K562 (cell line): ENCODE data around the gene EEF2K. TPM values are rescaled to one million over a fixed set of nuclear protein-coding genes. Genes with fewer than 3 reads are reported as not detected.
A peak's percentile ranks its signal among the peaks of the same experiment; 100 is the strongest.

Source experiments
- BCLAF1 ChIP-seq, 2 experiments: fragments of 450-650 bp in 1 of 2; IDR thresholded peaks; 2 replicates each; pipeline ENCODE4 v1.6.1; 2011 to 2017; ENCODE audit warnings: low read depth in 2 of 2, antibody characterized with exemption in 1 of 2, borderline replicate concordance in 1 of 2, low read length in 1 of 2, mild to moderate bottlenecking in 1 of 2, mixed read lengths in 1 of 2; ENCODE audit not compliant: control insufficient read depth in 1 of 2
- FOXM1 ChIP-seq, 2 experiments: fragments of 450-650 bp in 1 of 2; sonication (generic) in 1 of 2; formaldehyde crosslinking in 1 of 2; IDR thresholded peaks; 2 replicates each; pipeline versions ENCODE4 v1.6.1 to v1.9.0; 2017 to 2022; ENCODE audit warnings: low read depth in 2 of 2, mild to moderate bottlenecking in 2 of 2, missing genetic modification reagents in 1 of 2, moderate library complexity in 1 of 2
- GTF2F1 ChIP-seq: IDR thresholded peaks from 2 replicates; pipeline ENCODE4 v1.6.1; 2011; ENCODE audit warnings: low read depth, low read length, improper control_type of control experiment
- HDAC6 ChIP-seq: IDR thresholded peaks from 2 replicates; pipeline ENCODE4 v1.6.1; 2012; ENCODE audit warnings: low read depth, mild to moderate bottlenecking, control low read depth, inconsistent platforms, low read length, moderate library complexity
- HEY1 ChIP-seq: fragments of 250-450 bp; sonication (Bioruptor Pico); IDR thresholded peaks from 2 replicates; pipeline ENCODE4 v1.5.0; 2020; ENCODE audit warnings: mild to moderate bottlenecking, moderate library complexity, borderline replicate concordance
- HLTF ChIP-seq: fragments of 450-650 bp; IDR thresholded peaks from 2 replicates; pipeline ENCODE4 v1.6.1; 2016
- HMG20B ChIP-seq: fragments of 250-450 bp; sonication (Bioruptor Pico); IDR thresholded peaks from 2 replicates; pipeline ENCODE4 v1.5.0; 2021; ENCODE audit warnings: mild to moderate bottlenecking
- HOXB6 ChIP-seq: fragments of 250-450 bp; sonication (Bioruptor Pico); IDR thresholded peaks from 2 replicates; pipeline ENCODE4 v1.5.1; 2022; ENCODE audit warnings: mild to moderate bottlenecking, borderline replicate concordance
- KDM4B ChIP-seq, 2 experiments: fragments of 450-650 bp in 1 of 2; sonication (generic) in 1 of 2; IDR thresholded peaks; 2 replicates each; pipeline ENCODE4 v1.6.1; 2016 to 2017; ENCODE audit warnings: borderline replicate concordance in 2 of 2, antibody characterized with exemption in 1 of 2, low read depth in 1 of 2, mild to moderate bottlenecking in 1 of 2
- NFIC ChIP-seq: fragments of 450-650 bp; IDR thresholded peaks from 2 replicates; pipeline ENCODE4 v1.6.1; 2017; ENCODE audit warnings: mild to moderate bottlenecking, inconsistent platforms
- NR4A1 ChIP-seq, 2 experiments: fragments of 250-450 bp in 1 of 2; fragments of 450-650 bp in 1 of 2; sonication (Bioruptor Pico) in 1 of 2; IDR thresholded peaks; 2 replicates each; pipeline versions ENCODE4 v1.4.0 to v1.6.1; 2016 to 2020; ENCODE audit warnings: mild to moderate bottlenecking in 2 of 2, missing compliant biosample characterization in 1 of 2, missing genetic modification characterization in 1 of 2, moderate library complexity in 1 of 2
- POLR2B ChIP-seq: fragments of 450-650 bp; IDR thresholded peaks from 2 replicates; pipeline ENCODE4 v1.6.1; 2018; ENCODE audit warnings: low read depth; ENCODE audit not compliant: partially characterized antibody
- SIX5 ChIP-seq, 2 experiments: IDR thresholded peaks; 2 replicates each; pipeline ENCODE4 v1.6.1; 2011; ENCODE audit warnings: low read length in 2 of 2, borderline replicate concordance in 1 of 2, low read depth in 1 of 2, mild to moderate bottlenecking in 1 of 2, moderate library complexity in 1 of 2; ENCODE audit not compliant: insufficient read depth in 1 of 2
- SMARCC2 ChIP-seq: fragments of 450-650 bp; IDR thresholded peaks from 2 replicates; pipeline ENCODE4 v1.6.1; 2017; ENCODE audit warnings: antibody characterized with exemption, moderate library complexity, mild to moderate bottlenecking, low read depth
- TAL1 ChIP-seq: fragments of 450-650 bp; IDR thresholded peaks from 2 replicates; pipeline ENCODE4 v1.6.1; 2016; ENCODE audit warnings: mild to moderate bottlenecking
- TEAD1 ChIP-seq, 2 experiments: fragments of 450-650 bp in 1 of 2; sonication (generic) in 1 of 2; formaldehyde crosslinking; IDR thresholded peaks; 2 replicates each; pipeline versions ENCODE4 v1.4.0 to v1.8.0; 2020 to 2022; ENCODE audit warnings: mild to moderate bottlenecking in 2 of 2, missing genetic modification reagents in 1 of 2
- ZNF124 ChIP-seq: sonication (generic); formaldehyde crosslinking; IDR thresholded peaks from 2 replicates; pipeline ENCODE4 v1.8.1; 2022; ENCODE audit warnings: missing genetic modification reagents
- ZNF282 ChIP-seq: sonication (generic); formaldehyde crosslinking; IDR thresholded peaks from 2 replicates; pipeline ENCODE4 v1.8.1; 2023; ENCODE audit warnings: missing genetic modification reagents
- polyA plus RNA-seq, 8 experiments: library from polyadenylated mRNA; depleted of rRNA in 4 of 8; stranded (reverse) in 5 of 8; unstranded in 3 of 8; fragments of >200 nt; fragmentation: Nextera tagmentation in 2 of 8; fragmentation: Illumina TruSeq in 1 of 8; extraction: Ambion mirVana in 2 of 8; extraction: Trizol in 1 of 8; gene quantifications; 2 replicates each; pipeline versions ENCODE4 v1.2.1 to v1.2.3, GENCODE V29; 2011 to 2014; ENCODE audit warnings: inconsistent platforms in 1 of 8, missing spikeins in 1 of 8
- total RNA-seq, 7 experiments: library from RNA; depleted of rRNA in 6 of 7; stranded (reverse); fragments of >200 nt in 6 of 7; fragmentation: Illumina TruSeq in 2 of 7; extraction: Trizol in 2 of 7; gene quantifications; 2 replicates each; pipeline versions ENCODE4 v1.2.1 to v1.2.3, GENCODE V29; 2011 to 2021; ENCODE audit warnings: low replicate concordance in 1 of 7

Gene EEF2K
- total and polyA plus RNA-seq, 9 of the 15 experiments (the other 6 are each of a cell fraction or from before 2014, with no cell fraction given): 3.0 to 35.2 (median 12.2) TPM

GRCh38 chr16:22297114-22297870 lies 91.2 kb downstream of the EEF2K start, which contains the start of gene POLR3E (continued):
- TF ChIP-seq HLTF (no peak), HOXB6 (CRISPR knock-in tag) (no peak), NFIC (peak; percentile 88), GTF2F1 (no peak), TAL1 (no peak), ZNF124 (0 out of 2 replicates have a peak, but pooled peaks have one; percentile 56), HDAC6 (peak; percentile 50; the same call in 1 of the 2 replicates), KDM4B (IDR thresholded peaks at IDR 0.05; ENCODE audit: borderline replicate concordance in 2 of 2, low read depth in 1 of 2) (no peak), HEY1 (CRISPR knock-in tag) (peak; percentile 23; the same call in 1 of the 2 replicates), FOXM1 (IDR thresholded peaks at IDR 0.05; ENCODE audit: low read depth) (no peak), FOXM1 (CRISPR knock-in tag; IDR thresholded peaks at IDR 0.05; ENCODE audit: low read depth) (no peak; the same call in 1 of the 2 replicates), POLR2B (peak; percentile 66), SIX5 (IDR thresholded peaks at IDR 0.05; ENCODE audit: borderline replicate concordance in 1 of 2, insufficient read depth in 1 of 2, low read depth in 1 of 2, low read length in 2 of 2) (no peak), ZNF282 (peak; percentile 53; the same call in 1 of the 2 replicates), HMG20B (CRISPR knock-in tag) (no peak), NR4A1 (CRISPR knock-in tag; IDR thresholded peaks at IDR 0.05) (no peak), NR4A1 (tag; IDR thresholded peaks at IDR 0.05) (0 out of 2 replicates have a peak, but pooled peaks have one; percentile 32), SMARCC2 (no peak), BCLAF1 (IDR thresholded peaks at IDR 0.05; ENCODE audit: borderline replicate concordance in 1 of 2, control insufficient read depth in 1 of 2, low read depth in 2 of 2, low read length in 1 of 2) (no peak), TEAD1 (CRISPR knock-in tag; IDR thresholded peaks at IDR 0.05) (peak in 1 of 2 experiments; percentile 86; a peak in 2 of 4 replicates)
